A673 (cell line): ENCODE results near the gene HS6ST3. TPM values are rescaled to one million over a fixed set of nuclear protein-coding genes. Genes with fewer than 3 reads are reported as not detected.

ENCODE experiments used
- BruUV-seq: library from RNA; stranded (reverse); fragments of 400-500 nt; replicated peaks from 2 replicates; lab custom pipeline; 2021; lab: Mats Ljungman, UMichigan
- CTCF ChIA-PET: fragments of 300-600 bp; sonication (Branson Sonifier 250); formaldehyde crosslinking; loops from one replicate; lab custom pipeline; 2022; ENCODE audit warnings: antibody characterized with exemption; lab: Charles Lee
- POLR2A ChIA-PET: fragments of 300-600 bp; sonication (Branson Sonifier 250); formaldehyde crosslinking; loops from one replicate; lab custom pipeline; 2022; ENCODE audit warnings: antibody characterized with exemption; ENCODE audit not compliant: low non-redundant PET; lab: Charles Lee
- DNase-seq: peaks from one replicate; pipeline ENCODE4 v3.0.0-alpha.2; 2015; ENCODE audit warnings: low spot score
- H3K27ac ChIP-seq: fragments of 200-600 bp; sonication (generic); 2 replicates; pipeline ENCODE4 v1.5.1; 2016; ENCODE audit warnings: mixed run types, low read depth, mild to moderate bottlenecking, mixed read lengths, antibody characterized with exemption, low read length; ENCODE audit not compliant: poor library complexity, severe bottlenecking
- H3K27me3 ChIP-seq: fragments of 200-600 bp; sonication (generic); replicated peaks from 2 replicates; pipeline ENCODE4 v1.6.1; 2017; ENCODE audit warnings: mixed run types, low read depth, mild to moderate bottlenecking, mixed read lengths, antibody characterized with exemption, low read length; ENCODE audit not compliant: insufficient read depth, poor library complexity
- H3K36me3 ChIP-seq: fragments of 200-600 bp; sonication (generic); 2 replicates; pipeline ENCODE4 v1.6.1; 2016; ENCODE audit warnings: mixed run types, mild to moderate bottlenecking, mixed read lengths, antibody characterized with exemption, low read length; ENCODE audit not compliant: insufficient read depth, poor library complexity, severe bottlenecking
- H3K4me1 ChIP-seq: fragments of 200-600 bp; sonication (generic); 2 replicates; pipeline ENCODE4 v1.6.1; 2017; ENCODE audit warnings: mixed run types, mild to moderate bottlenecking, mixed read lengths, antibody characterized with exemption, low read length; ENCODE audit not compliant: insufficient read depth, poor library complexity, severe bottlenecking
- H3K4me3 ChIP-seq: fragments of 200-600 bp; sonication (generic); 2 replicates; pipeline ENCODE4 v1.5.1; 2016; ENCODE audit warnings: low read depth, mixed run types, mild to moderate bottlenecking, mixed read lengths, low read length; ENCODE audit not compliant: poor library complexity, severe bottlenecking
- H3K9me3 ChIP-seq: fragments of 200-600 bp; sonication (generic); 2 replicates; pipeline ENCODE4 v1.6.1; 2016; ENCODE audit warnings: mixed run types, low read depth, mild to moderate bottlenecking, mixed read lengths, antibody characterized with exemption, low read length; ENCODE audit not compliant: poor library complexity, severe bottlenecking
- CTCF ChIP-seq: fragments of 300-800, 200-600 bp; sonication (generic); conservative IDR thresholded peaks from 2 replicates; pipeline ENCODE4 v1.5.1; 2017; ENCODE audit warnings: low read depth, mild to moderate bottlenecking, antibody characterized with exemption, low read length, moderate library complexity, mixed read lengths
- EZH2 ChIP-seq: fragments of 200-600 bp; sonication (generic); IDR thresholded peaks from 2 replicates; pipeline ENCODE4 v1.6.1; 2017; ENCODE audit warnings: borderline replicate concordance, low read depth, mild to moderate bottlenecking, mixed read lengths, antibody characterized with exemption, low read length; ENCODE audit not compliant: poor library complexity, severe bottlenecking
- intact Hi-C: fragments of 100-400 bp; cut with micrococcal nuclease; formaldehyde crosslinking; loops from one replicate; pipeline ENCODE4 v1.10.0; 2022; ENCODE audit not compliant: unreplicated experiment
- total RNA-seq: library from RNA; stranded (reverse); gene quantifications from 2 replicates; pipeline ENCODE4 v1.2.3, GENCODE V29; 2021

Gene HS6ST3
- total RNA-seq, 1 experiment from 2014 or later: not detected

- no TSS peak for BruUV-seq
Measured at GRCh38 chr13:96844195-96844594, 754.3 kb downstream of the HS6ST3 start.

DNA sequence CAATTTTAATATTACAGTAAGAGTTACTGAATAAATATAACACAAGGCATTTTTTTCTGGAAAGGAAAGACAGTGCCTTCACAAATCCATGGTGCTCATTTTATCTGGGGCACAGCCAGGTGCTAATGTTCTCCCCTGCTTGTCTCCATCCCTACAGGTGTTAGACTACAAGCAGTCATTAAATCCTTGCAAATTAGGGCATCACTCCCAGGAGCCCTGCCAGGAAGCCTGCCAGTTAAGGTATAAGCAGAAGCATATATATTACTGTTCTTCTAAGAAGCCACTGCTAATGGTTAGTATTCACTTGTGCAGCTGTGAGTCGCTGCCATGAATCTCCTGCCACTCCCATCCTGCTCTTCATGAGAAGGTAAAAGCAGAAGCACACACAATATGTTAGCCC is 754.7 kb downstream of the HS6ST3 start:
- no peak for TF ChIP-seq CTCF
- no peak for TF ChIP-seq EZH2
- no TSS peak for BruUV-seq
- ChIA-PET CTCF (no interaction called here), POLR2A (no interaction called here)
- intact Hi-C loops: no loop called here
- Histone ChIP-seq H3K9me3 (no peaks in the 10 kb centered on the region), H3K4me3 (no peak overlapping the region), H3K27me3 (no peaks in the 10 kb centered on the region), H3K4me1 (no peaks in the 10 kb centered on the region), H3K27ac (no peak overlapping the region), H3K36me3 (no peaks in the 10 kb centered on the region)
- no peak for DNase-seq

More at GRCh38 chr13:96844195-96844594, 754.3 kb downstream of the HS6ST3 start:
- no peaks in the 10 kb centered on the region for H3K36me3 ChIP-seq
- no peak for TF ChIP-seq CTCF
- no peak for TF ChIP-seq EZH2
- ChIA-PET POLR2A (no interaction called here), CTCF (no interaction called here)
- DNase-seq: no peak
- no peak overlapping the region for H3K4me3 ChIP-seq
- no peaks in the 10 kb centered on the region for H3K9me3 ChIP-seq
- no peaks in the 10 kb centered on the region for H3K4me1 ChIP-seq
- no peak overlapping the region for H3K27ac ChIP-seq
- no peaks in the 10 kb centered on the region for H3K27me3 ChIP-seq
- intact Hi-C loops: no loop called here

- Histone ChIP-seq H3K27ac (no peak overlapping the region), H3K4me1 (no peaks in the 10 kb centered on the region), H3K27me3 (no peaks in the 10 kb centered on the region), H3K4me3 (no peak overlapping the region), H3K9me3 (no peaks in the 10 kb centered on the region), H3K36me3 (no peaks in the 10 kb centered on the region)
- DNase-seq: no peak
- CTCF ChIA-PET: no interaction called here
- BruUV-seq: no TSS peak
- intact Hi-C loops: no loop called here
- TF ChIP-seq CTCF (no peak), EZH2 (no peak)
- POLR2A ChIA-PET: no interaction called here
Measured at GRCh38 chr13:96848286-96848685, 758.4 kb downstream of the HS6ST3 start.
